Stimulated activated CD8-positive, alpha-beta memory T cell treated with anti-CD3 and anti-CD28 coated beads, Interleukin-7, amount 100 ng/mL, for 1 hour (primary cell): ENCODE data around the gene LIPK.
"Not testable (repeated sequence)": the region's sequence is repeated elsewhere in the genome, so short reads cannot be mapped to it uniquely, and the experiment has no call there.

Experiments
- DNase-seq, 2 donors: peaks; one replicate each; pipeline ENCODE4 v3.0.0-alpha.2; 2020; ENCODE audit warnings: low read depth in 2 of 2

The LIPK gene, protein sequence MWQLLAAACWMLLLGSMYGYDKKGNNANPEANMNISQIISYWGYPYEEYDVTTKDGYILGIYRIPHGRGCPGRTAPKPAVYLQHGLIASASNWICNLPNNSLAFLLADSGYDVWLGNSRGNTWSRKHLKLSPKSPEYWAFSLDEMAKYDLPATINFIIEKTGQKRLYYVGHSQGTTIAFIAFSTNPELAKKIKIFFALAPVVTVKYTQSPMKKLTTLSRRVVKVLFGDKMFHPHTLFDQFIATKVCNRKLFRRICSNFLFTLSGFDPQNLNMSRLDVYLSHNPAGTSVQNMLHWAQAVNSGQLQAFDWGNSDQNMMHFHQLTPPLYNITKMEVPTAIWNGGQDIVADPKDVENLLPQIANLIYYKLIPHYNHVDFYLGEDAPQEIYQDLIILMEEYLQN

DNA sequence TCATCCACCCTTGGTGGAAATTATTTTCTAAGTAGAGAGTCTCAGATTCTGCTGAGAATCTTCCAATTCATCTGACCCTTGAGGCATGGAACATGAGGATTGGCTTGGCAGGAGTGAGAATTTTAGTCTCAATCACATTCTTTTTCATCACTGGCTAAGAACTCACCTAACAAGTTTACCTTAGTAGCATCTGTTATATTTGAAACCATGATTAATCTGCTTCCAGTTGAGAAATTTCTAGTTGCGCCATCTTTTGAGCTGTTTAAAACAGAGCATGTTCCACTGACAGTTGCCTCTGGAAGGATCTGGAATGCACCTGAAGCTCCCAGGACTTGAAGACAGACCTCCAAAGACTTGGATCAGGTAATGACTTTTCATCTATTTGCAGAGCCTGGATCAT, at the start of gene LIPK:
Gene LIPK (plus strand): TSS at position 292 of the 400 bp plus-strand sequence. CDS start 18,295 bp downstream, outside the sequence.
- no peak for DNase-seq

DNA sequence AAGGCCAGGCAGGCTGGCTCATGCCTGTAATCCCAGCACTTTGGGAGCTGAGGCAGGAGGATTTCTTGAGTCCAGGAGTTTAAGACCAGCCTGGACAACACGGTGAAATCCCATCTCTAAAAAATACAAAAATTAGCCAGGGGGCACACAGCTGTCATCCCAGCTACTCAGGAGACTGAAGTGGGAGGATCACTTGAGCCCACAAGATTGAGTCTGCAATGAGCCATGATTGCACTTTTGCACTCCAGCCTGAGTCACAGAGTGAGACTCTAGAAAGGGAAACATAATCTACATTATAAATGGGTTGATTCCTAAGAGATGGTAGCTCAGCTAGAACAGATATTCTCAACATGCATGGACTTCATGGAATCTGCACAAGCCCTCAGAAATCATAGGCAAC, 48.1 kb upstream of the LIPK start:
- DNase-seq, result no peak

DNA sequence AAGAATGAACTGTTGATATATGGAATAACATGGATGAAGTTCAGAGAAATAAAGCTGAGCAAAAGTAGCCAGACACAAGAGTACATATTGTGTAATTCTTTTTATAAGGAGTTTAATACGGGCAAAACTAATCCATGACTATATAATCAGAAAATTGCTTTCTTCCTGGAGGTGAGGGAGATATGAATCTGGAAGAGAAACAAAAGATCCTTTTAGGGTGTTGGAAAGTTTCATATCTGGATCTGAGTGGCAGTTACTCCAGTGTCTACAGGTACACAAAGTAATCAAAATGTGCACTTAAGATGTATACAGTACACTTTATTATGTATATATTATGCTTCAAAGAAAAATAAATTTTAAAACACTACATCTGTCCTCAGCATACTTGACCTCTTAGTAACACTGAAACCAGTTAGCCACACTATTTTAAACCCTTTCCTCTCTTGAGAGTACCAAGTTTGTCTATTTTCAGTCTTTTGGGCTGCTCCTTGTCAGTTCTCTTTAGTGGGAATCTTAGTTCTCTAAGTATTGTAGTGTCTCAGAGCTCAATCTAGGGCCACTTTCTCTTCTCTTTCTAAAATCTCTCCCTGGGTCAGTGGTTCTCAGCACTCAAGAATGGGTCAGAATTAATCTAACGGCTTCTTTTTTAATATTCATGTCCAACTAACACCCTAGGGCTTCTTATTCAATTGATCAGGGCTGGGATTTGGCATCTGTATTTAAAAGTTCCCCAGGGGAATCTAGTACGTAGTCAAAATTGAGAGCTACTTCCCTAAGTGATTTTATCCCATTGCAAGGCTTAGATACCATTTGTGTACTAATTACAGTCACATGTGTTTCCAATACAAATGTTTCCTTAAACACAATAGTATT, 46.1 kb upstream of the LIPK start:
- no peak for DNase-seq

DNA sequence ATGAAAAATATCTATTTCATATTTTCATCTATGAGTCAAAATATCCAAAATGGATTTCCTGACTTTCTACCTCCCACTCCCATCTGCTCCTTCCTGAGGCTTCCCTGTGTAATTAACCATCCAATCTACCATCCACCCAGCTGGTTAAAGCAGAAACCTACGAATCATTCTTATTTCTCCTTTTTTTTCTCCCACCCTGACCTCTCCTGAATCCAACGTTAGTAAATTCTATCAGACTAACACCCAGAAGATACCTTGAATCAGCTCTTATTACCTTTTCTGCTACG, 45.5 kb upstream of the LIPK start:
- no peak for DNase-seq

DNA sequence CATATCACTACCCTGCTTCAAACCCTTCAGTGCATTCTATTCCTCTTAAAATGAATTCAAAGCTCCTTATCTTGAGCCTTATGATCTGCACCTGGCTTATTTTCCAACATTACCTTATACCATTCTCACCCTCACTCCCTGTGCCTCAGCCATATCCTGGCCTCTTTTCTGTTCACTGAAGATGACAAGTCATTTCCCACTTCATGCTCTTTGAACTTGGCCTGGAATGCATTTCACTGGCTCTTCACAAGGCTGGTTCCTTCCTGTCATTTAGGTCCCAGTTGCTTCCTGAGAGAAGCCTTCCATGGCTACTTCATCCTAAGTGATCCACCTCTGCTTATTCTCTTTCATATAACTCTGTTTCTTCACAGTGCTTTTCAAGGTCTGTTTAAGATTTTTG, 45.0 kb upstream of the LIPK start:
- no peak for DNase-seq

DNA sequence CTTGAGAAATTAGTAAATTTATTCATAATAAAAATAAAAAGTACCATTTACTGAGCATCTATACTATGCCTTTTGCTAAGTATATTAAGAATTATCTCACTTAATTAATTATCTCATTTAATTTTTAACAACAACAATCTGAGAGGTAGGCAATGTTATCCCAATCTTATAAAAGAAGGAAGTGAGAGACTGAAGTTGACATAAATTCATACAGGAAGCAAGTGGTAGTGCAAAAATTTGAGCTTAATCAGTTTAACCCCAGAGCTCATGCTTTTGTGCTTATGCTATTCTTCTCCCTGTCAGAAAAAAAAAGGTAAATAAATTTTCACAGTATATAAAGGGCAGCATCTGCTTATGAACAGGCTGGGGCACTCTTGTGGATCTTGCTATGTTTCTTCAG, 44.5 kb upstream of the LIPK start:
- no peak for DNase-seq

DNA sequence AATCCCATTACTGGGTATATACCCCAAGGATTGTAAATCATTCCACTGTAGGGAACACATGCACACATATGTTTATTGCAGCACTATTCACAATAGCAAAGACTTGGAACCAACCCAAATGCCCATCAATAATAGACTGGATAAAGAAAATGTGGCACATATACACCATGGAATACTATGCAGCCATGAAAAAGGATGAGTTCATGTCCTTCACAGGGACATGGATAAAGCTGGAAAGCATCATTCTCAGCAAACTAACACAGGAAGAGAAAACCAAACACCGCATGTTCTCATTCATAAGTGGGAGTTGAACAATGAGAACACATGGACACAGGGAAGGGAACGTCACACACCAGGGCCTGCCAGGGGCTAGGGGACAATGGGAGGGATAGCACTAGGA, 42.9 kb upstream of the LIPK start:
- not testable (repeated sequence) for DNase-seq

DNA sequence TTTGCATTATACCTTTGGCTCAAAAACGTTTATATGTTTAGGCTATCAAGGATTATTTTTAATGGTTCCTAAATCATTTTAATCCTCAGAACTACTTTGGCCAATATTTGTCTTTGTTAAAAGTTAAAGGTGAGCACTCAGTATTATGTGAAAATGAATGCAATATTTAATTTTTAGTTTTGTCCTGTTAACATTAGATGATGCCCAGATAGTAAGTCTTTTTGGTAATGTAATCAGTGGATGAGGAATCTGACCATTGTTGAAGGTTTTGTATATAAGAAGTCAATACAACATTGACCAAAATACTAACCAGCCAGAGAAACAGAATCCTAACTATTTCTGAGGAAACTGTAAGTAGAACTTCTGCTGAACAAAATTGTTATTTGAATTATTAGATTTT, 41.9 kb upstream of the LIPK start, which contains the start of gene LIPF:
Gene LIPF (plus strand): TSS at position 301 of the 400 bp plus-strand sequence. CDS start 2,856 bp downstream, outside the sequence.
- no peak for DNase-seq

DNA sequence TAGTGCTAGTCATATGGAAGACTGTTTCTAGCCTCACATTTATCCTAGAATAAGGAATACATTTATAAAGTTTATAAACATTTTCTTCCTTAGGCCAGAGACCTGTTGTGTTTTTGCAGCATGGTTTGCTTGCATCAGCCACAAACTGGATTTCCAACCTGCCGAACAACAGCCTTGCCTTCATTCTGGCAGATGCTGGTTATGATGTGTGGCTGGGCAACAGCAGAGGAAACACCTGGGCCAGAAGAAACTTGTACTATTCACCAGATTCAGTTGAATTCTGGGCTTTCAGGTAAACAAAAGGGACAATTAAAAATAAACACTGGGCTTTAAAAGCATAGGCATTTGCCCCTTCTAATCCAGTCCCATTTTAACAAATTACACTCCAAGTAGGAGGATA, 37.6 kb upstream of the LIPK start:
- DNase-seq, result no peak

DNA sequence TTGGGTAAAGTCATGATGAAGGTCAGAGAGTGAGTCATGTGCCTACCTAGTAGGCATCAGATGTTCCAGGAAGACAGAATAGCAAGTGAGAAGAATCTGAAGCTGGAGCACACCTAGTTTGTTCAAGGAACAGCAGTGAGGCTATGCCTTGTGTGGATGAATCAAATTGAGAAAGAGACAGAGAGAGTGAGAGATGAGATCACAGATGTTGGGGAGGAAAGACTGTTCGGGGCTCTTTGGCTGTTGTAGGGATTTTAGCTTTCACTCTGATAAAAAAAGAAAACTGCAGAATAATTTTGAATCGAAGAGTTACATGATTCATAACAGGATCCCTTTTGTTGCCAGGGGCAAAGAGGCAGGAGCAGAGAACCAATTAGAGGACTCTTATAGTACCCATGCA, 35.6 kb upstream of the LIPK start:
- DNase-seq, result no peak

DNA sequence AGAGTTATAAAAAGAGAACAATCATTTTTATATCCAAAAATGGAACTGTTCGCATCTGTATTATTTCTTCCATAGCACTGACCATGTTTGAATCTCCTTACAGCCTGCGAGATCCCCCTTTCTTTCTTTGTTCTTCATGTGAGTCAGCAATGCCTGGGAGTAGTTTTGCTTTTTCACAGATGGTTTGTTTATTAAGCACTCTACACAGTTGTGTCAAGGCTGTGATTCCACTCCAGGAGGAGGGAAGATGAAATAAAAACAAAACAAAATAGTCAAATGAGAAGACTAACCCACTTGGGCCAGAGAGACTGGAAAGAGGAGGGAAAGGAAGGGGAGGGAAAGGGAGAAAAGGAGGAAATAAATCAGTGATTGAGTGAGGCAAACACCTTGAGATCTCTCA, 34.0 kb upstream of the LIPK start:
- DNase-seq, result no peak

DNA sequence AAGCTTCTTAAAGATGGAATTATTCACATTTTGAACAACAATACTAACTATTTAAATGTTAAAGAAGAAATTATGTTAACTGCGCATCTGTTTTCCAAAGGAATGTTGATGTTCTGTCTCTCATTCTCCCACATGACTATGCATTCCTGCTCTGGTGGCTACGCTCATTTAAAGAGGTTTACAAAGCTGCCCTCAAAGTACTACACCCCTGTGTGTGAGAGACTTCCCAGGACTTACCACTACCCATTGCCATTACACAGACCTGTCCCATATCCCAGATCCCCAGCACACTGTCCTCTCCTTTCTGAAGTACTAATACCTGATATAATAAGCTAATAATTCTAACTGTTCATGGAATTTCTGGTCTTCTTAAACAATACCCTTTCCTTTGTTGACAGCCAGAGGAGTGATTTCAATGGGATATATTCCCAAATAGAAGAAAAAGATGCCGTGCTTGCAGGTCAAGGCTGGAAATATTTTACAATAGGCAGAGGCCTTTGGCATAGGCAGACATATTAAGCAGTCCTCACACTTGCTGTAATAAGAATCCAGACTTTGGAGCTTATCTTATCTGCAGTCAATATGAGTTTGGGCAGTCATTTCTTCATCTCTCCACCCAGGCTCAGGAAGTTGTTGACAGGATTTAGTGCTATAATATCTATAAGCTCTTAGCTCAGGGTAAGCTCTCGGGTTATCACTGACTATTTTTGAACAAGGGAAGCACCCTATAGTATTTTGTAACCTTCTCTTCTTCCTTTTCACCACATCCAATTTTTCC, 29.6 kb upstream of the LIPK start:
- no peak for DNase-seq

DNA sequence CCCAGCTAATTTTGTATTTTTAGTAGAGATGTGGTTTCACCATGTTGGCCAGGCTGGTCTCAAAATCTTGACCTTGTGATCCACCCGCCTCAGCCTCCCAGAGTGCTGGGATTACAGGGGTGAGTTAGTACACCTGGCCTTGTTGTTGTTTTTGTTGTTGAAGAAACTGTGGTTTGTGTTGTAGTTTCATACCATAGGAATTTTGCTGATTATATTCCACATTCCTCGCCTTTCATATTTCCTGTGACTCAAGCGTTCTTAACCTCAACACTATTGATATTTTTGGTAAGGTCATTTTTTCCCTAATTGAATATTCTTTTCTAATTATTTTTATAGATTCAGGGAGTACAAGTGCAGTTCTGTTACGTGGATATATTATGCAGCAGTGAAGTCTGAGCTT, 25.1 kb upstream of the LIPK start:
- no peak for DNase-seq

DNA sequence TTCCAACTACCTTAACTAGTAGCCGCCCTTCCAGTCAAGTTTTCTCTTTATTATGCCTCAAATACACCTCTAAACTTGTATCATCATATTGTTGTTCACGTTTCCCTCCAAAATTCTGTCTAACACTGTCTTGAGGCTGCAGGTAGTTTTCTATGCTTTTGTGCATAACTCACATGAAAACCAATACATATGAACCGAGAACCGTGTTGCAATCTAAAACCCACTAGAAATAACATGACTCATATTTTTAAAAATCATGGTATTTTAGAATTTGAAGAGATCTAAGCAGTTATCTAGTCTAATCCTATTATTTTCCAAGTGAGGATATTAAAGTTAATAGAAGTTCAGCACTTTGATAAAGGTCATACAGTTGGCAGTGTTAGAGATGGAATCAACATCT, 23.6 kb upstream of the LIPK start:
- no peak for DNase-seq

DNA sequence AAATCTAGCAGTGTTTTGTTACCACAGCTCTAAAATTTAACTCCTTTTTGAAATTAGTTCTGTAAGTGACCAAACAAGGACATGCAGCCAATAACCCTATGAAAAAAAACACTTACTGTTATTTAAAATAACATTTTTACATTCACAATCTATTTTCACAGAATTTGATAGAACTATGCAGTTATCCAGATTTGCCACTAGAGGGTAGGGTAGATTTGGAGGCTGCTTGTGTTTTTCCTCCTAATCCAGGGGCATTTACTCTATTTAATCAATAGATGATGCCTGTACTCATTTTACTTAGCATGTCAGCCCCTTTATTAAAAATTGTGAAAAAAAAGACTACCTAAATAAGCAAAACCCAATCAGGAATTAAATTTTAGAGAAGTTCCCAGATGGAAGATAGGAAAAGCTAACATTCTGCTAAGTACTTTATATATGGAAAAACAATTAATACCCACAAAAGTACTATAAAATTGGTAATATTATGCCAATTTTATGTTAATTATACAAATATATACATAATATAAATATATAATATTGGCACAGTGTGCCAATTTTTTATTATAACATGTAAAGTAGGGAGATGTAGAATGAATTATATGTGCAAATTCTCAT, 18.1 kb upstream of the LIPK start:
- no peak for DNase-seq

DNA sequence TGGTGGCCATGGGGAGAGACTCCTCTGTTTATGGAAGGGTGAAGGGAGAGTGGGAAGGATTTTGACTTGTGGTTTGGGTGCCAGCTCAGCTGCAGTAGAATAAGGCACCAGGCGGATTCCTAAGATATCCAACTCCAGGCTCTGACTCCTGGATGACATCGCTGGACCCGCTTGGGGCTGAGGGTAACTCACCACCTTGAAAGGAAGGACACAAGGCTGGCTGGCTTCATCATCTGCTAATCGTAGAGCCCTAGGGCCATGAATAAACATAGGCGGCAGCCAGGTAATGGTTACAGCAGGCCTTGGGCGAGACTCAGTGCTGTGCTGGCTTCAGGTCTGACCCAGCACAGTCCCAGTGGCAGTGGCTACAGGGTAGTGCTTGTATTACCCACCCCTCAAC, 16.7 kb upstream of the LIPK start:
- DNase-seq, result no peak

DNA sequence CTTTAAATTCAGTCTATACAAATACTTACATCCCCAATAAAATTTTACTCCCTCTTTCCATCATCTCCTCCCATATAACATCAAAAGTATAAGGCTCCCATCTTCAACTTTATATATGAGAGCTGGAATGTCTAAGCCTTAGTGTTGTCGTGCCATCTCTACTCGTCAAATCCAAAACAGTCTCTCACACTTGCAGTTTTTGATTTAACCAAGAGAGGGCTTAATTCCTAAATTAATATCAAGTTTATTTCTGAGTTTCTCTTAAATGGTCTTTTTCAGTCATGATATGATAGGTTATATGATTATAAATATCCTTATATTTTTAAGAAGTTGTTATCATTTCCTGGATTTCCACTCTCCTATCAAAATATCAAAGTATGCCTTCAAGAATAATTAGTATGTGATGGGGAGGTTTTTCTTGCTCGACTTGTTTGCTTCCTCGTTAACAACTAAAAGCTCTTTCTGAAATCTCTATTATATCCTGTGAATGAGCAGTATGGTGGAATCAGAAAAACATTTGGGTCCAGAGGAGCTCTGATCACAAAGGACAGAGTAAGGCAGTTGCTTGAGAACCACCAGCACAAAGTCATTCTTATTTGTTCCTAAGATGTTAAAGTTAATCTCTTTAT, 12.5 kb upstream of the LIPK start:
- DNase-seq, result no peak

DNA sequence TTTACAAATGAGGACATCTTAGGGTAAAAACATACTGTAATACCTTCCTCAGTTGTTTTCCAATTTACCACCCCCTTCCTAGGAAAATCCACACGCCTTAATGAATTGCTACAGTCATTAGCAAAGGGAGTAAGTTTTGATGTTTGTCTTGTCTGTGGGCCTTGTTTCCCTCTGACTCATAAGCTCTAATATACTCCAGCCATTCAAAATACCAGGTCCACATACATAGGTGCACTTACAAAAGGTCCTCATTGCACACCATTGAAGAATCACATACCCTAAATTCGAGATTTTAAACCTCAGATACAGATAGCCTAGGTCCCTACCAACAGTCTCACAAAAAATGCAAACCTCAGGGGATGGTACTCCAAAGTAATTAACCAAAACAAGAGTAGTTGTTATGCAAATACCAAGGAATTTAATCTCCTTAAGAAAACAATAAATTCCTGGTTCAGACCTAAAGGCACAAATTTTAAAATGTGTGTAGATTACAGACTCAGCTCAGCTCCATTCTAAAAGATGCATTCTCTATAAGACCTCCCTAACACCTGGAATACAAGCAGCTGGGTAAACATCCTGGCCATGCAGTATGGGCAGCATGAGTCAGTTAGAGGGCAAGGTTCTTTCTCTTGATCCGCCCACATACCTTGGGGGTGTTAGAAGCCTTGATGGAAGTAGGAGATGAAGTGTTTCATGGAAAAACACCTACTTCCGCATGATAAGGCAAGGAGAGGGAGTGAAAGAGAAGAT, 3.0 kb upstream of the LIPK start:
- no peak for DNase-seq

DNA sequence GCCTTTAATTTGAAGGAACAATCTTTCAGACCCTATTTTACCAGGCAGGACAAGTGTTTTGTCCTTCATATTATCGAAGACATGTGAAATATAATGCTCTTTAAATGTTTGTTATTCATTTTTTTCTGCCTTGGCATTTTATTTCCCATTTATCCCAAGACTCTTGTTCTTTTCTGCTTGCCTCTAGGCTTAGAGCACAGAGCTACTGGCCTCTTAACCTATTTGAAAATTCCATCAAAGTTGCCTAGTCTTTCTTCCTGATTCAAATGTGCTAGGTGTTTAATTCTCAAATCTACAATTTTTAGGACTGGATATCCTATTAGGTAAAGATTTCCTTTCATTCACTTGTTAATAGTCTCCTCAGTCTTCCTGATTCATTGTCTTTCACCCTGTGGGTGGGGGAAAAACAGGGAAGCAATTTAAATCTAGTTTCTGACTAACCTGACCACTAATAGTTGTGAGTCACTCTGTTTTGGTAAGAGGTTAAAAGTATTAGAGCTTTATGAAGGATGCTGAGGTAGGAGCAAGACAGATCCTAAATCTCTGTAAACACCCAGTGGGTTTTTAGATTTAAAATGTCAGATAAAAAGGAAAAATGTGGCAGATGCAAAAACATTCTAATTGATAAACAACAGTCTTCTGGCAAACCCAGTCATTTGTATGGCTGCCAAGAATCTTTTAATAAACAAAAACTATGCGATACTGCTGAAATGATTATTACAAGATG, 1.5 kb downstream of the LIPK start:
- no peak for DNase-seq

DNA sequence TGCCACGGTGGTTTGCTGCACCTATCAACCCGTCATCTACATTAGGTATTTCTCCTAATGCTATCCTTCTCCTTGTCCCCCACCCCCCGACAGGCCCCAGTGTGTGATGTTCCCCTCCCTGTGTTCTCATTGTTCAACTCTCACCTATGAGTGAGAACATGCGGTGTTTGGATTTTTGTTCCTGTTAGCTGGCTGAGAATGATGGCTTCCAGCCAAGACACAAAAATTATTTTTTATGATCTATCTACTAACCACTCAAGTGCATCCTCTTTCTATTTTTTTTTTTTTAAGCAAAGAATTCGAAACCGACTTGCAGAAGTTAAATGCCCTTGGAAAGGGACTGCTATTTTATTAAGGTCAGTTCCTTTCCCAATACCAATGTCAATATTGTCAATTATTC, 3.3 kb downstream of the LIPK start:
- not testable (repeated sequence) for DNase-seq
